Measurements from ENCODE around the gene RAD51B.
A peak's percentile ranks its signal among the peaks of the same experiment; 100 is the strongest.

Gene RAD51B

DNA sequence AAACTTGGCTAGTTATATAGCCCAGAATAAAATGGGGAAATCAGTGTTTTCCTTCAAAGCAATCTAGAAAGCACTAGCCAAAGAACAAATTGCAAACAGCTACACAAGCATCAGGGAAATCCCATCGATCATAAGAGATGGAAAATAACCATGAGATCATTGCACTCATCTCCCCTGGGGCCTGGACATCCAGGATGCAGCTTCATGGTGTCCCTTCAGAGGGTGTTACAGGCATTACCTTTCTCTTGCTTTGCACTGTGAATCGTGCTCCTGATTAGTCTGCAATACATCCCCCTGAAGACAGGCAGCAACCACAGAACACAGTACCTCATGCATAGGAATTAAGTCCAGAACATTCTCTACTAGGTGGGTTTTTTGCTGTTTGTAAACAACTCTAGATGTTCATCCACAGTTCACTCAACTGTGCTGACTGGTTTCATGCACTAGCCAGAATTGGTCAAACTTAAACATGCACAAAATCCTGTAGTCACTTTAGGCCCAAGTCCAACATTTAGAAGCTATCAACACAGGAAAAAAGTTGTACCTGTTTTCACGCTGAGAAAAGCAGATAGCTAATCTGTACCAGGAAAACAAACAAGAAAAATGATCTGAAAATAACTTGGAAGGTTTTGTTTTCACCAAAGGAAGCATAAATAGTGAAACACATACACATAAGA is 853.2 kb downstream of the RAD51B start:
- DNase-seq, result no peak

DNA sequence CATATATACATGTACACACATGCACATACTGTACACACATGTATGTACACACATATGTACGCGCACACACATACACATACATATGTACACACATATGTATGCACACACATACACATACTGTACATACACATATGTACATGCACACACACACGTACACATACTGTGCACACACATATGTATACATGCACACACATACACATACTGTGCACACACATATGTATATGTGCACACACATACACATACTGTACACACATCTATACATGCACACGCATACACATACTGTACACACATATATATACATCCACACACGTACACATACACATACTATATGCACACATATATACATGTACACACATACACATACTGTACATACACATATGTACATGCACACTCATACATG is 853.9 kb downstream of the RAD51B start:
- DNase-seq, result no peak

DNA sequence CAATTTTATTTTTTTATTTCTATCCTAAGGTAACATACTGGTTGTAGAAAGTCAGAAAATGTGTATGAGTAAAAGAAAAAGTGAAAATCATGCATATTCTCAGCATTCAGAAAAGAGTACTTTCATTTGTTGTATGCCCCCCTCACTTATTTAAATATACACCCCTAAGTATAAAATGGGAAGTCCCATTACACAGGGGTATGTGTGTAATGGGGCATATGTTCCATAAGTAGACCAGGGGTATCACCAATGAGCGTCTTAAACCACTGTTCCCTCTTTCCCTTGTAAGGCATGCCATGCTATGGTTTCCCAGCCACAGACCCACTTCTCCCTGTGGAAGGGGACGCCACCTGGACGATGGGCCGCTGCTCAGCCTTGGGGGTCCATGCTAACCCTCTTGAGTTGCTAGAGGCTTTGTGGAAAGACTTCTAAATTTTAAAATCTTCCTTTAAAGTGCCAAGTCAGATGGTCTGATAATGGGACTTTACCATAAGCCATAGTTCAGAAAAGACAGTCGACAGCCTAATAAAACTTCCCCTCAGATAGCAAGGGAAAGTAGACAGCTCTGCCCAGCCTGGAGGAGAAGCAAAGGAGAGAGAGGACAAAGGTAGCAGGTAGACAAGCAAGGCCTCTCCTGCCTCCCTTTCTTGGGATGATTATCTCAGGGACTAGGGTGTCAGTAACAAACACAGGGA is 855.1 kb downstream of the RAD51B start:
- no peak for DNase-seq

DNA sequence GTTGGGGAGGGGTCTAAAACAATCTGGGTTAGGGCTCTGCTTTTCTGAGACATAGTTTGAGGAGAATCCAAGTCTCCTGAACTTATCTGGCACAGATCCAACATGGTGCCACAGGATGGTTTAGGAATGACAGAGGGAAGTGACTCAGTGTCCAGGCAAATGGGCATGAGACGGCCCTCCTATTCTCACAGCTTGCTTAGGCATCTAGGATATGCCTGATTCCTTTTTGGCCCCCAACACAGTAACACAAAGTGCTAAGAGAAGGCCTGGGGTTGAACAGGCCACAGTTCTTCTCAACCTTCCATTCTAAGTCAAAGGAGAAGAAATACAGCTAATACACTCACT is 855.6 kb downstream of the RAD51B start:
- DNase-seq, result no peak

- DNase-seq, result no peak
These were observed 856.9 kb downstream of the RAD51B start for GRCh38 chr14:68676511-68676943.

- DNase-seq, result no peak
These were observed 857.9 kb downstream of the RAD51B start for GRCh38 chr14:68677476-68677875.

- no peak for DNase-seq
These were observed 858.3 kb downstream of the RAD51B start for GRCh38 chr14:68677901-68678300.

DNA sequence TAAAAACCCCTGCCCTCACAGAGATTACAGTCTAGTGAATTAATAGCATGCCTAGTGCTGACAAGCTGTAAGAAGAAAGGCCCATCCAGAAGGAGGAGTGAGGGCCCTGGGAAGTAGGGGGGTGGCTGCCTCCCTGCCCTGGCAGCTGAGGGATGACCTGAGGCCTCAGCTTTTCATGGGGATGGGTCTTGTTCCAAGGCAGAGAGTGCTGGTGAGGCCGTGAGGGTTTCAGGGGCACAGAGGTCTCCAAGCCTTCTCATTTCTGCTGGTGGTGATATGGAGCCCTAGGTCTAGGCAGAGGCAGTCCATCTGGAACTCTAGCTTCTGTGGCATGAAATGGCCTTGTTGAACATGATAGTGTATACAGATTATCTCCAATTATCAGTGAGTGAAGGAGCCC is 858.9 kb downstream of the RAD51B start:
- DNase-seq, result no peak

GRCh38 chr14:68679301-68679700 is 859.7 kb downstream of the RAD51B start:
- no peak for DNase-seq

GRCh38 chr14:68679746-68680467 is 860.3 kb downstream of the RAD51B start:
- no peak for DNase-seq

- no peak for DNase-seq
These were observed 861.0 kb downstream of the RAD51B start for GRCh38 chr14:68680541-68681051.

- DNase-seq, result no peak
These were observed 861.9 kb downstream of the RAD51B start for GRCh38 chr14:68681256-68682011.

- peak in 1 of 2 experiments; percentile 3 for DNase-seq
These were observed 862.9 kb downstream of the RAD51B start for GRCh38 chr14:68682166-68683103.

GRCh38 chr14:68683326-68683725 is 863.7 kb downstream of the RAD51B start:
- no peak for DNase-seq

DNA sequence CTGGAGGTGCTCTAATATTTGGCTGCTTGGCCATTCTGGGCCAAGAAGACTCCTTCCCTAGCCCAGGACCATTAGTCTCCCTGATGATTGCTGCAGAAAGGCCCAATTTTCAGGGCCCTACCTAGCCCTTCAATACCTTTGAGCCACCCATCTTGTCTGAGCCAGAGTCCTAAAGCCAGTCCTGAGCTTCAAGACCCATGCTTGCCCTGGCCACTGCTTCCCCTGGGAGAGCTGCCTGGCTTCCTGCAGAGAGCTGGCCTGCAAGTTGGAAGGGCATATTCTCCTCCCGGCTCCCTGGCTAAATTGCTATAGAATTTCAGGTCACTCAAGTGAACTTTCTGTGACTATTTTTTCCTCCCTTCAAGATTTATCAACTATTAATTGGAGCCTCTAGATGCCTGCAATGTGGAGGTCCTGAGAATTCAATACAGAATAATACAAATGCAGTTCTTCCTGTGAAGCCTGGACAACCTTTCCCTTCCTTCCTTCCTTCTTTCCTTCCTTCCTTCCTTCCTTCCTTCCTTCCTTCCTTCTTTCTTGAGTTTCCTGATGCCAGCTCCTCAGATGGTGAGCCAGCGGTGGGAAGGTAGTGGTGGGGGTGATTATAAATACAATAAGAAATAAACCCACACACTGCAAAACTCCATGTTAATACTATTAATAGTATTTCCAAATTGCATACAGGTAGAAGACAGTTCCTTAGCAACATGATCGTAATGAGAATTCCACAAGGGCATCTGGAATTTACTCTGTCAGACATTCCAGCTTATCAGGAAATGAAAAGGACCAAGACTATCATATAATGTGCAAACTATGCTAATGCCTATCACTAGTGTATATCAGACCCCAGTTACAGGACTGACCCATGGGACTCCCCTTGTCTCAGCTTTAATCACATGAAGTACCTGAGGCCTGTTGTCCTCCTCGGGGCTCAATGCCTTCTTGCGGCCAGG is 865.2 kb downstream of the RAD51B start:
- no peak for DNase-seq

- DNase-seq, result no peak
These were observed 866.0 kb downstream of the RAD51B start for GRCh38 chr14:68685419-68686204.

DNA sequence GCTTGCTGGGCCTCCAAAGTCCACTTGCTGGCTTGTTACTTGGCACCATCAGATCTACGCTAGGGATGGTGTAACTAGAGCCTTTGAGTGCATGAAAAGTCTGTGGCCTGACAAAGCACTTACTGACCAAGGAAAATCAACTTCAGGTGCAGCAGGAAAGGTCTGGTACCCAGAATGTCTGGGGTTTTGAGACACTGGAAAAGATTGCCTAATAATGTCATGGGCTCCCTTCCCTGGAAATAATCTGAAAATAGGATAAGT is 866.6 kb downstream of the RAD51B start:
- DNase-seq, result no peak

GRCh38 chr14:68686724-68687123 is 867.1 kb downstream of the RAD51B start:
- no peak for DNase-seq

- DNase-seq, result no peak
These were observed 868.2 kb downstream of the RAD51B start for GRCh38 chr14:68687746-68688145.

- DNase-seq, result no peak
These were observed 869.3 kb downstream of the RAD51B start for GRCh38 chr14:68688872-68689371.

All from NCI-H2081 (cell line).